H9 (cell line): ENCODE measurements around the gene DPM2. TPM values are rescaled to one million over a fixed set of nuclear protein-coding genes. Genes with fewer than 3 reads are reported as not detected.
A peak's percentile ranks its signal among the peaks of the same experiment; 100 is the strongest.

Experiments
- DNase-seq: peaks from one replicate; pipeline ENCODE4 v3.0.0-alpha.2; 2017
- H2AFZ ChIP-seq: one replicate; pipeline ENCODE4 v1.6.1; 2013; ENCODE audit warnings: mild to moderate bottlenecking, low read length, control low read depth, moderate library complexity
- H2AK5ac ChIP-seq: 2 replicates; pipeline ENCODE4 v1.6.1; 2013; ENCODE audit warnings: low read length, control low read depth, mixed read lengths; ENCODE audit not compliant: insufficient read length
- H2BK120ac ChIP-seq: one replicate; pipeline ENCODE4 v1.6.1; 2013; ENCODE audit warnings: low read depth, mild to moderate bottlenecking, low read length, control low read depth, inconsistent platforms; ENCODE audit not compliant: poor library complexity, severe bottlenecking
- H2BK12ac ChIP-seq: 2 replicates; pipeline ENCODE4 v1.6.1; 2013; ENCODE audit warnings: low read length, control low read depth, mixed read lengths, low read depth; ENCODE audit not compliant: insufficient read length
- H2BK15ac ChIP-seq: 2 replicates; pipeline ENCODE4 v1.6.1; 2013; ENCODE audit warnings: low read depth, low read length, control low read depth
- H2BK20ac ChIP-seq: one replicate; pipeline ENCODE4 v1.6.1; 2013; ENCODE audit warnings: low read depth, mild to moderate bottlenecking, low read length, control low read depth, inconsistent platforms; ENCODE audit not compliant: poor library complexity, severe bottlenecking
- H2BK5ac ChIP-seq: 2 replicates; pipeline ENCODE4 v1.6.1; 2013; ENCODE audit warnings: low read length, control low read depth, mixed read lengths; ENCODE audit not compliant: insufficient read length
- H3K14ac ChIP-seq: 2 replicates; pipeline ENCODE4 v1.6.1; 2013; ENCODE audit warnings: low read length, control low read depth; ENCODE audit not compliant: insufficient read depth
- H3K18ac ChIP-seq: 2 replicates; pipeline ENCODE4 v1.6.1; 2013; ENCODE audit warnings: low read depth, mild to moderate bottlenecking, mixed read lengths, low read length, control low read depth; ENCODE audit not compliant: insufficient read length
- H3K23ac ChIP-seq: 2 replicates; pipeline ENCODE4 v1.6.1; 2013; ENCODE audit warnings: low read length, control low read depth, mixed read lengths, low read depth; ENCODE audit not compliant: insufficient read length
- H3K23me2 ChIP-seq: 2 replicates; pipeline ENCODE4 v1.6.1; 2013; ENCODE audit warnings: low read depth, mild to moderate bottlenecking, mixed read lengths, low read length, control low read depth; ENCODE audit not compliant: insufficient read length, poor library complexity, severe bottlenecking
- H3K27ac ChIP-seq: 2 replicates; pipeline ENCODE4 v1.5.1; 2013; ENCODE audit warnings: low read length, control low read depth, mixed read lengths, low read depth; ENCODE audit not compliant: insufficient read length
- H3K27me3 ChIP-seq: 2 replicates; pipeline ENCODE4 v1.6.1; 2013; ENCODE audit warnings: low read length, control low read depth, inconsistent platforms; ENCODE audit not compliant: insufficient read depth
- H3K4ac ChIP-seq: 2 replicates; pipeline ENCODE4 v1.6.1; 2013; ENCODE audit warnings: low read depth, mild to moderate bottlenecking, control low read depth, inconsistent platforms, low read length, moderate library complexity
- H3K4me1 ChIP-seq: 2 replicates; pipeline ENCODE4 v1.6.1; 2013; ENCODE audit warnings: low read length, control low read depth, inconsistent platforms; ENCODE audit not compliant: insufficient read depth
- H3K4me2 ChIP-seq: 2 replicates; pipeline ENCODE4 v1.6.1; 2013; ENCODE audit warnings: low read length, control low read depth, mixed read lengths; ENCODE audit not compliant: insufficient read length, insufficient read depth
- H3K56ac ChIP-seq: 2 replicates; pipeline ENCODE4 v1.6.1; 2013; ENCODE audit warnings: low read depth, mild to moderate bottlenecking, mixed read lengths, low read length, control low read depth; ENCODE audit not compliant: insufficient read length
- H3K79me1 ChIP-seq: 2 replicates; pipeline ENCODE4 v1.6.1; 2013; ENCODE audit warnings: low read depth, mild to moderate bottlenecking, moderate library complexity, low read length, control low read depth, inconsistent platforms; ENCODE audit not compliant: insufficient read depth, poor library complexity, severe bottlenecking
- H3K79me2 ChIP-seq: 2 replicates; pipeline ENCODE4 v1.6.1; 2013; ENCODE audit warnings: low read length, control low read depth, inconsistent platforms; ENCODE audit not compliant: insufficient read depth
- H3K9ac ChIP-seq: 2 replicates; pipeline ENCODE4 v1.6.1; 2013; ENCODE audit warnings: low read length, control low read depth, mixed read lengths; ENCODE audit not compliant: insufficient read length; ENCODE audit errors: extremely low read depth
- H3K9me3 ChIP-seq: one replicate; pipeline ENCODE4 v1.6.1; 2013; ENCODE audit warnings: low read depth, low read length, inconsistent platforms; ENCODE audit not compliant: control insufficient read depth
- H3T11ph ChIP-seq: one replicate; pipeline ENCODE4 v1.6.1; 2013; ENCODE audit warnings: mild to moderate bottlenecking, low read length, control low read depth, inconsistent platforms
- H4K20me1 ChIP-seq: one replicate; pipeline ENCODE4 v1.6.1; 2013; ENCODE audit not compliant: control insufficient read depth, insufficient read length, insufficient read depth
- H4K5ac ChIP-seq: 2 replicates; pipeline ENCODE4 v1.6.1; 2013; ENCODE audit warnings: low read depth, mild to moderate bottlenecking, mixed read lengths, low read length, control low read depth; ENCODE audit not compliant: insufficient read length
- H4K8ac ChIP-seq: replicated peaks from 2 replicates; pipeline ENCODE4 v1.6.1; 2013; ENCODE audit warnings: low read length, control low read depth, mixed read lengths, low read depth; ENCODE audit not compliant: insufficient read length
- H4K91ac ChIP-seq: 2 replicates; pipeline ENCODE4 v1.6.1; 2013; ENCODE audit warnings: low read depth, mild to moderate bottlenecking, moderate library complexity, mixed read lengths, low read length, control low read depth; ENCODE audit not compliant: insufficient read length
- H3K27ac Mint-ChIP-seq, 3 experiments: 2 replicates in 2 of 3; 3 replicates in 1 of 3; pipeline ENCODE4 v1.8.0; 2020 to 2021; ENCODE audit warnings: mixed read lengths in 3 of 3, mild to moderate bottlenecking in 1 of 3, moderate library complexity in 1 of 3
- H3K27me3 Mint-ChIP-seq: 2 replicates; pipeline ENCODE4 v1.8.0; 2021; ENCODE audit warnings: low read depth, mild to moderate bottlenecking, moderate library complexity, mixed read lengths
- H3K36me3 Mint-ChIP-seq, 3 experiments: 2 replicates in 2 of 3; 3 replicates in 1 of 3; pipeline ENCODE4 v1.8.0; 2020 to 2021; ENCODE audit warnings: low read depth in 3 of 3, mixed read lengths in 3 of 3; ENCODE audit not compliant: insufficient read depth in 1 of 3
- H3K4me1 Mint-ChIP-seq, 2 experiments: 2 replicates each; pipeline ENCODE4 v1.8.0; 2020; ENCODE audit warnings: mixed read lengths in 2 of 2
- H3K4me3 Mint-ChIP-seq, 2 experiments: 2 replicates in 1 of 2; 3 replicates in 1 of 2; pipeline ENCODE4 v1.8.0; 2020 to 2021; ENCODE audit warnings: mild to moderate bottlenecking in 2 of 2, mixed read lengths in 2 of 2, moderate library complexity in 1 of 2
- H3K9me3 Mint-ChIP-seq, 2 experiments: 2 replicates in 1 of 2; 3 replicates in 1 of 2; pipeline ENCODE4 v1.8.0; 2020; ENCODE audit warnings: mild to moderate bottlenecking in 2 of 2, mixed read lengths in 2 of 2, moderate library complexity in 1 of 2
- CTCF ChIP-seq: fragments of 200-600 bp; sonication (generic); conservative IDR thresholded peaks from 3 replicates; pipeline ENCODE4 v1.8.0; 2021; ENCODE audit warnings: antibody characterized with exemption, mild to moderate bottlenecking
- WGBS: extraction: QIAGEN DNeasy Blood & Tissue Kit; methylation state at CpG from one replicate; pipeline ENCODE4 v1.1.7; 2013; ENCODE audit warnings: missing lambda C conversion rate, low lambda C conversion rate, mixed read lengths; ENCODE audit not compliant: insufficient read length; ENCODE audit errors: extremely low coverage; 5-methylcytosine and 5-hydroxymethylcytosine counted together
- total RNA-seq: library from RNA; stranded (reverse); gene quantifications from 2 replicates; pipeline ENCODE4 v1.2.1, GENCODE V29; 2021

The DPM2 gene
- total RNA-seq, 1 experiment from 2014 or later = 46.1 TPM

DNA sequence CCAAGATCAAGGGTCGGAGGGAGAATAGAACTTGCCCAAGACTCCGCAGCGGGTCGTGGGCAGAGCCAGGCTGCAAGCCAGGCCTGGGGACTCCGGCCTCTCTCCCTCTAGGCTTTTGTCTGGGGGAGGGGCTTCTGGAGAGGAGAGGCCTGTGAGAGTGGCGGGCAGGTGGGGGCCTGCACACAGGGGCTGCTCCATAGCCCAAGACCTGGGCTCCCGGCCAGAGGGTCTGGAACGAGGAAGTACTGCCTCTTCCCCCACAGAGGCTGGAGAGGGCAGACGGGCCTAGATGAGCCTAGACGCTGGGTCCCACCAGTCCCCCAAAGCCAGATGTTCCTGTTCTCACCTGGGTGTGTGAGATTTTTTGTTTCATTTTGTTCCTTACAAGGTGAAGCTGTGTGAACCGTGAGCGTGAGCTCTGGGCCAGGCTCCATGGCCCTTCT is 33.1 kb downstream of the DPM2 start:
- H3K27ac ChIP-seq = no peak overlapping the region

More for the DNA sequence above, 33.1 kb downstream of the DPM2 start:
- no peak overlapping the region for H2BK120ac ChIP-seq
- H3K27me3 ChIP-seq = no peaks in the 10 kb centered on the region
- no peak overlapping the region for H3K4me2 ChIP-seq
- no peaks in the 10 kb centered on the region for H3K9me3 ChIP-seq
- no peak overlapping the region for H2BK12ac ChIP-seq
- no peak overlapping the region for H3K56ac ChIP-seq
- no peak overlapping the region for H4K5ac ChIP-seq
- Mint-ChIP-seq H3K4me3 (peak overlapping the region; percentile 19 to 56; a peak in 3 of 5 replicates), H3K27me3 (no peaks in the 10 kb centered on the region), H3K27ac (peak overlapping the region; percentile 40 to 85 (median 66); a peak in 5 of 7 replicates), H3K36me3 (no peaks in the 10 kb centered on the region), H3K4me1 (peaks cover 17 to 40% of the 10 kb centered on the region in 2 experiments), H3K9me3 (no peaks in the 10 kb centered on the region)
- H3K4ac ChIP-seq = no peak overlapping the region
- WGBS = no CpG with 5 or more reads among the region's 12 CpGs
- H2BK20ac ChIP-seq = no peak overlapping the region
- H3K23ac ChIP-seq = no peak overlapping the region
- no peaks in the 10 kb centered on the region for H3K79me2 ChIP-seq
- H3K14ac ChIP-seq = no peak overlapping the region
- H2BK15ac ChIP-seq = no peak overlapping the region
- no peak overlapping the region for H3K18ac ChIP-seq
- no peak overlapping the region for H4K91ac ChIP-seq
- peak; percentile 66 for DNase-seq
- H2AFZ ChIP-seq = no peak overlapping the region
- no peak overlapping the region for H3K9ac ChIP-seq
- no peak overlapping the region for H2AK5ac ChIP-seq
- no peak overlapping the region for H4K8ac ChIP-seq
- no peaks in the 10 kb centered on the region for H3K23me2 ChIP-seq
- TF ChIP-seq CTCF = no peak
- no peaks in the 10 kb centered on the region for H3K79me1 ChIP-seq
- no peak overlapping the region for H3T11ph ChIP-seq
- peaks cover 8% of the 10 kb centered on the region; the same call in 1 of the 2 replicates for H3K4me1 ChIP-seq
- H2BK5ac ChIP-seq = no peak overlapping the region
- no peaks in the 10 kb centered on the region for H4K20me1 ChIP-seq
